HG03097 (cell line): Measurements from ENCODE around the gene GALNT17.
"Not testable (repeated sequence)": the region's sequence is repeated elsewhere in the genome, so short reads cannot be mapped to it uniquely, and the experiment has no call there.

Source experiments
- ATAC-seq: cut with Tn5 transposase; IDR thresholded peaks from one replicate; pipeline ENCODE4 v1.9.1; 2021; ENCODE audit not compliant: unreplicated experiment, low FRiP score

Gene GALNT17

DNA sequence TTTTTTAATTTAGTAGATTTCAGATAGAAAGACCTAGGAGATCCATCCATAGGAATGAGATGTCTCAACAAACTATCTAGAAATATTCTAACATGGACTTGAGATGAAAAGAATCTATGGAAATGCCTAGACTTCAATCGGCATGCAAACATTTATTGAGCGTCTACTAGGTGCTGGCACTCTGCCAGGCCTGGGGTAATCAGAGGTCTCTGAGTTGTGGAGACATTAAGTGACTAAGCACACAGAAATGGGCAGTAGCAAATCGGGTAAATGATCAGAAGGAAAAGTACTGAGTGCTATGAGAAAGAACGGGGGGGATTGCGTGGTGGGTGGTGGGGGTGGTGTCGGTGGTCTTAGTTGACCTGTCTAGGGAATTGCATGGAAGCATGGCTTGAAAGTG is 466.6 kb downstream of the GALNT17 start:
- no peak for ATAC-seq

- no peak for ATAC-seq
These were observed 469.9 kb downstream of the GALNT17 start for GRCh38 chr7:71601851-71602250.

- ATAC-seq = no peak
These were observed 473.0 kb downstream of the GALNT17 start for GRCh38 chr7:71604818-71605414.

DNA sequence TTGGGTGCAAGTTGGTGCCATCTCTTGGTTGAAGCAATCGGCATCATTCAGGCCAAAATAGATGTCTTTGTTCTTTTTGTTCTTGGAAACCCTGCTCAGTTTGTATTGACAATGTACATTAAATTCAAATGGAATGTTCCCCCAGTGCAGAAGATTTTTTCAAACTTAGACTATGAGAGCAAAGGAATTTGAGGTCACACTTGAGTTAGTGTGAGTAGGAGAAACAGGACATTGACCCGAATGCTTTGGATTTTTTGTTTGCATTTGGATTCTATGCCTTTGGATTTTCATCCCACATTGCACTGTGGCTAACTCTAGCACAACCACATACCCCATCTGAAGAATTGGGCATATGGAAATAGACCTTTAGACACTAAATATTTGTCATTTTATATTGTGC is 480.0 kb downstream of the GALNT17 start:
- no peak for ATAC-seq

- ATAC-seq = no peak
These were observed 481.0 kb downstream of the GALNT17 start for GRCh38 chr7:71612911-71613310.

DNA sequence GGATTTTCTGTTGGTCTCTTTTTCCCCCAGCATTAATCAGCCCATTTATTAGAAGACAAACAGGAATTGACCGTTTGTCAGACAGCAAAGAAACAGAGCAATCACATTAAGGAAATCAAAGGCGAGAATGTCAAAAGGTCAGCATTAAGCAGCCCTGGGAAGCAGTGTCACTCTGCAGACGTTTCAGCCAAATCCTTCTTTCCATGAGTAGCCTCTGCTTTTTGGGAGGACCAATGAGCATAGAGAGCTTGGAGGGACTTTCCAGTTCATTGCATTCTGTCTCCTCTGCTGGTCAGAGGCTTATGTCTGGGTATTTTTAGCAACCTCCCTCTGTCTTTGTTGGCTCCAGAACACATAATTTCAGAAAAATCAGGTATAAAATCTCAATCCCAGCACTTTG is 481.4 kb downstream of the GALNT17 start:
- ATAC-seq = no peak

DNA sequence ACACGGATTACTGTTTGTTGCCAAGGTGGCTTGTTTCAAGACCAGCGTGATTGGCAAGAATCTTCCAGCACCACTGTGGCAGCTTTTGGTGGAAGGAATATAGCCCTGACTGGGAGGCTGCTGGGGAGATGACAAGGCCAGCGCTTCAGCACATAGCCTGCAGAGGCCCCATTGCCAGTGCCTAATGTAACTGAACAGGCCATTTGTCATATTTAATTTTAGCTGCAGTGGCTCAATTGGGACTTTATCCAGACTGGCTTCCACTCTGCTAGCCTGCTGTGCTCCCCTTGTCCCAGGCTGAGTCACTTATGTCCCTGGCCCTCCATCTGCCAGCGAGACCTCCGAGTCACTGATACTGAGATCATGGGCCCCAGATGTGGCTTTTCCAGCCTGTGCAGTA is 483.1 kb downstream of the GALNT17 start:
- ATAC-seq = no peak

GRCh38 chr7:71616217-71616616 is 484.3 kb downstream of the GALNT17 start:
- no peak for ATAC-seq

GRCh38 chr7:71618278-71618677 is 486.3 kb downstream of the GALNT17 start:
- ATAC-seq = no peak

DNA sequence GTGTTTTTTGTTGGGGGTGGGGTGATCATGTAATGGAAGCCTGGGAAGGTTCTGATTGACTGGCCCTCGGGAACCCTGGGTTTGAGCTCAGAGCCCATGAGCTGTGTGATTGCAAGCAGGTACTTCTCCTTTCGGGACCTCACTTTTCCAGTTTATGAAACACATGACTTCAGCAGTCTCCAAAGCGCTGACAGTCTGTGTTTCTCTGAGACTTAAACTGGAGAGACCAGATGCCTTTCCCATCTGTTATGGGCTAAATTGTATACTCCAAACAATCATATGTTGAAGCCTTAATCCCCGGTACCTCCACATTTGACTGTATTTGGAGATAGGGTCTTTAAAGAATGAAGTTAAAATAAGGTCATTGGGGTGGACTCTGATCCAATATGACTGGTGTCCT is 493.6 kb downstream of the GALNT17 start:
- ATAC-seq = no peak

- no peak for ATAC-seq
These were observed 494.3 kb downstream of the GALNT17 start for GRCh38 chr7:71626206-71626605.

- ATAC-seq = no peak
These were observed 495.7 kb downstream of the GALNT17 start for GRCh38 chr7:71627651-71628050.

DNA sequence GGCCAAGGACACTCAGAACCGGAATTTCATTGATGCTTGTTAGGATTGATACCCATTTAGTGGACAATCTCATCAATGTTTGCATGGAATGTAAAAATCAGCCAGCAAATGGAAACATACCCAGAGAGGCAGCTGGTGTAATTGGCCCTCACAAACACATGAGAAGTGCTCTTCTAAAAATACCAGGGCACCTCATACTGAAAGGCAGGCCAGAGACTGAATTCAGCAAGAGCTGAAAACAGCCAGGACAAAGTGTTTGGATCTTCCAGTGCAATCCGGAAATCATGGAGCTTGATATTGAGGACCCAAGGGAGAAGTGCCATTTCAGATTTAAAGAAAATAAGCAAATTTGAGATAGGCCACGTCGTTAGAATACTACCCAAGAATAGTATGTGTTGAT is 498.6 kb downstream of the GALNT17 start:
- ATAC-seq = no peak

GRCh38 chr7:71633551-71634008 is 501.6 kb downstream of the GALNT17 start:
- ATAC-seq = no peak

DNA sequence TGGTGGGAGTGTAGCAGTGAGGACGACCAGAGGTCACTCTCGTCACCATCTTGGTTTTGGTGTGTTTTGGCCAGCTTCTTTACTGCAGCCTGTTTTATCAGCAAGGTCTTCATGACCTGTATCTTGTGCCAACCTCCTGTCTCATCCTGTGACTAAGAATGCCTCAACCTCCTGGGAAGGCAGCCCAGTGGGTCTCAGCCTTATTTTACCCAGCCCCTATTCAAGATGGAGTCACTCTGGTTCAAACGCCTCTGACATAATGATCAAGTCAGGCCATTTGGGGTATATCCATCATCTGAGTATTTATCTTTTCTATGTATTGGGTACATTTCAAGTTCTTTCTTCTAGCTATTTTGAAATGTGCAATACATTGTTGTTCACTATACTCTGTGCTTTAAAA is 503.9 kb downstream of the GALNT17 start:
- ATAC-seq = not testable (repeated sequence)

- ATAC-seq = no peak
These were observed 504.4 kb downstream of the GALNT17 start for GRCh38 chr7:71636329-71636728.

DNA sequence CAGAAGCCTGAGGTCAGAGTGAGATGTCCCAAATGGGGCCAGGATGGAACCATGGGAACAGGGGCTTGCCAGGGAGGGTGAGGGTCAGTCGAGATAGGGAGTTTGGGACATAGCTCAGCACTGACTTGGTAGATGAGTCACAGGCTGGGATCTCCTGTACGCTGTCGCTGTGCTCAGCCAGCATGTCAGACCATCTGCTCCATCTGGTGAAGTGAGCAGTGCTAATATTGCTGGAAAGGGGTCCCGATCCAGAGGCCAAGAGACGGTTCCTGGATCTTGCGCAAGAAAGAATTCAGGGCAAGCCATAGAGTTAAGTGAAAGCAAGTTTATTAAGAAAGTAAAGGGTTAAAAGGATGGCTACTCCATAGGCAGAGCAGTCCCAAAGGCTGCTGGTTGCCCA is 505.6 kb downstream of the GALNT17 start:
- ATAC-seq = no peak

GRCh38 chr7:71638108-71638507 is 506.2 kb downstream of the GALNT17 start:
- no peak for ATAC-seq

DNA sequence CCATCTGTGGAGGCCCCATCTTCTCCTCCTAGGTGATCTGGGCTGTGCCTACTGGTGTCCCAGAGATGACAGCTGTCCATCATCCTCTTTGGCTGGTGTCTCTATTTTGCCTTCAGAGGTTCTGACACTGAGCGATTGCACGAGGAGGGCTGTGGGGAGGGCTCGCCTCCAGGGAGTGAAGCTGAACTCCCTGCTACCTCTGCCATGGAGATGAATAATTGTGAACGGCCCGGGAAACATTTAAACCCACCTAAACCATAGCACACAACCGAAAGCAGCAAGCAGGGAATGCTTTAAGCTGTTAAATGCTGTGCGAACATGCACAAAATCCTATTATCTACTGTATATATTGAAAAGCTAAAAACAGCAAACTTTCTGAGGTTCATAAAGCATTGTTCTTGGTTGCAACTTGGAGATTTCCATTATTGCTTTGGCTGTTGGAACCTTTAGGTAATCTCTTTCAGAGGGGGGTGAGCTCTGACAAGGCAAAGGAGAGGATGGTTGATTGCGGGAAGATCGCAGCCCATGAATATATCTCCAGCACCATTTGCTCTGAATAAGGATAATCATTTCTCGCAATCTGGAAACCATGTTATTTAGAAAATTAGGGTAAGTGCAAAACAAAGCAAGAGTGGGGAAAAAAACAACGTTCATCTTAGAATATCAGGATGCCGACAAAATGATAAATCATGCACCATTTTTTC is 507.6 kb downstream of the GALNT17 start:
- no peak for ATAC-seq

DNA sequence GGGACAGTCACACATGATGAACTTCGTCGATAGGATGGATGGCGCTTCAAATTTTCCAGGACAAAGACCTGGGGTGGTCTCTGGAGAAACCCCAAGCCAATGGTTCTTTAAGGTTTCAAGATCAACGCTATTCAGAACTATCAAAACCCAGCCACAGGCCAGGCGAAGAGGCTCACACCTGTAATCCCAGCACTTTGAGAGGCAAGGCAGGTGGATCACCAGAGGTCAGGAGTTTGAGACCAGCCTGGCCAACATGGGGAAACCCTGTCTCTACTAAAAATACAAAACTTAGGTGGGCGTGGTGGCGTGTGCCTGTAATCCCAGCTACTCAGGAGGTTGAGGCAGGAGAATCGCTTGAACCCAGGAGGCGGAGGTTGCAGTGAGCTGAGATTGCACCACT is 511.1 kb downstream of the GALNT17 start:
- not testable (repeated sequence) for ATAC-seq

DNA sequence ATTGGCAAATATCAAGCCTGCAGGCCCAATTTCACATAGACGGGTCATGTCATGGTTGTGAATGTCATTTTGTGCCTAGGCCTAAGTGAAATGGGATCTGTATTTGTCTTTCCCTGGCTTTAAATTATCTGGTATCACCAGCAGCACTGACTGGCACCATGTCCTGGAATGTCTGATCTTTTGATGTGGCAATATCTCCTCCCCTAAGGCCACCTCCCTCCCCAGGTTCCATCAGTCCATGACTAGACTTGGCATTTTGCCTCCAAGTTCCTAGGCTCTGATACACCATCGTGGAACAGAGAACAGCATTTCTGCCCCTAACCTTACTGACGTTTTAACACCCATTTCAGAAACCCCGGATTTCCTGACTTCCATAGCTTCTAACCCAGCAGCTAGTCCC is 513.9 kb downstream of the GALNT17 start:
- no peak for ATAC-seq

- ATAC-seq = no peak
These were observed 517.9 kb downstream of the GALNT17 start for GRCh38 chr7:71649812-71650211.
